HG03097 (cell line): Measurements from ENCODE around the gene MRPL36.
"Not testable (repeated sequence)": the region's sequence is repeated elsewhere in the genome, so short reads cannot be mapped to it uniquely, and the experiment has no call there.

ENCODE experiments used
- ATAC-seq: cut with Tn5 transposase; IDR thresholded peaks from one replicate; pipeline ENCODE4 v1.9.1; 2021; ENCODE audit not compliant: unreplicated experiment, low FRiP score

The MRPL36 gene

GRCh38 chr5:1815881-1816292, 16.2 kb upstream of the MRPL36 start:
- no peak for ATAC-seq

- no peak for ATAC-seq
Measured at GRCh38 chr5:1815071-1815786, 15.6 kb upstream of the MRPL36 start.

- no peak for ATAC-seq
Measured at GRCh38 chr5:1814183-1815020, 14.8 kb upstream of the MRPL36 start.

DNA sequence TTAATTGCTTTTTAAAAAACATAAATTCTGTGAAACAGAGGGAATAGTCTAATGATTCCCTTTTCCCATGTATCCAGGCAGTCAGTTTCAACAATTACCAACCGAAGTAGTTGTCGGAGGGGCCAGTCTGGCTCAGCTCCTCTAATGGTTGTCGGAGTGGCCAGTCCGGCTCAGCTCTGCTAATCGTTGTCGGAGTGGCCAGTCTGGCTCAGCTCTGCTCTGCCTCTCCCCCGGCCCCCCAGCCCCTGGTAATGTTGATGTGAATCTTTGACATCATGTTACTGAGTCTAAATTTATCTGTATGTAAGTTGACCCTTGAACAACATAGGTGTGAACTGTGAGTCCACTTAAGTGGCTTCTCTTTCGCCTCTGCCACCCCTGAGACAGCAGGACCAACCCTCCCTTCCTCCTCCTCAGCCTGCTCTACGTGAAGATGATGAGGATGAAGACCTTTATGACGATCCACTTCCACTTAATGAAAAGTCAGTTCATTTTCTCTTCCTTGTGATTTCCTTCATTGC, 11.0 kb upstream of the MRPL36 start:
- ATAC-seq: no peak

DNA sequence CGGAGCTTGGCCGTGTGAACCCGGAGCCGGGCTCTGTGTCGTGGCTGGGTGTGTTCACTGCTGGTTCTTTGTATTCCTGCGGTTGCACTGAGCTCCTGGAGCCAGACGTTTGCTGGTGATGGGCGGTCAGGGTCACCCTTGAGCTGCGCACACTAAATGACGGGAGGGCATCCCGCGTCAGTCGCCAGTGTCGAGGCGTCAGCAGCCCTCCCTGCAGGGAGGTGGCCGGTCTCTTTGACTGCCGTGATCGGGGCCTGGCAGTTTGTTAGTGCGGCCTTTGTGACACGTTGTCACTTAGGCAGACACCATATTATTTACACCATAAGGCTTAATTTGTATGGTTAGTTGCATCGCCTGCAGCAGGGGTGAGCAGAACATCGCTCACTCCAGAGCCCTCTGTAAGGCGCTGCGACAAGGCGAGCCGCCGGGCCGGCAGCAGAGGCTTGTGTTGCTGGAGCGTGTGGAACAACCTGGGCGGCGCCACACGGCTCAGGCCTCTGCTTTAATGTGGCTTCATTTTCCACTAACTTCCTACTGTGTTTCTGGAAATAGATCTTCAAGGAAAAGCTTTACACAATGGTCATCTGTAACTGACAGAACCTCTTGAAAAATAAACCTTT, 9.9 kb upstream of the MRPL36 start:
- no peak for ATAC-seq

DNA sequence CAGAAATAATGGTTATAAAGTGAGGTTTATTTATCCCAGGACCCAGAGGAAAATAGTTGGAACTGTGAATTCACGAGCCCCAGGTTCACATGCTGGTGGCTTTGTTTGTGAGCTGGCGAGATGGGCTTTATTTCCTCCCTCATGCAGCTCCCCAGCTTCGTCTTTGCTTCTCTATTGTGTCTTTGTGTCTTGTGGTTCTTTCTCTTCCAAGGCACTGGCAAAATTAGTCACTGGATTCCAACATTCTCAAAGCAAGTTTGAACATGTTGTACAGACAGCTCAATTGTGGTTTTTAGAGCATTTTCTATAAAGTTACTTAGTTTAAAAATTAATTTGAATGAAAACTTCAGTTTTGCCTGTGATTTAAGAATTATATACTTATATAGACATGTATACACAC, 8.8 kb upstream of the MRPL36 start:
- no peak for ATAC-seq

DNA sequence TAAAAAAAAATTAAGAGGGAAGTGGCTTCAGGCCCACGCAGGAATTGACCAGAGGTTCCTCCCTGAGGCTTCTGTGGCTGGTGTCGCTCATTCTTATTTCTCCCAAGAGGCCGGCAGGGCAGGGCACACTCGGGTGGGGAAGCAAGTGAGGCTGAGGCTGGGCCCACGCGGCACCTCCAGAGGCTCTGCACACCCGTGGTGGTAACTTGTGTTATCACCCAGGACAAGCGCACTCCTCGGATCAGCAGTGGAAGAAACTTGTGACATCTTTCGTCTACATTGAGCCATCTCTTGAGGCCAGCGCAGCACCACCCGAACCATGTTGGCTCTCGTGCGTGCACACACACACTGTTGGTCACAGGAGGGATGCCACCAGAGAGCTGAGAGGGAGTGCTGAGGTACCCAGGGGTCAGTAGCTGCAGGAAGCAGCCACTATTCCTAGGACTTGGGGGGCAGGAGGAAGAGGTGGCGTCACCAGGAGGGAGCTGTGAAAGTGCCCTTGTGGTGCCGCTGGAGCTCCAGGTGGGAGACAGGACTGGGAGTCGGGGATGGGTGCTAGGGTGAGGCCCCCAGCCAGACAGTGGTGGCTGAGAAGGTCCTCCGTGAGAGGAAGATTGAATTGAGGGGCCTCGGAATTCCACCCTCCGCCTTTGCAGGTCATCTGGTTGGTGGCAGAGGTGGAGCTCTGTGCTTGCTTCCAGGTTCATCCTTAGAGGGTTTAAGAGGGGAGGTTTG, 8.0 kb upstream of the MRPL36 start:
- no peak for ATAC-seq

GRCh38 chr5:1806974-1807373, 7.3 kb upstream of the MRPL36 start:
- ATAC-seq: no peak

- no peak for ATAC-seq
Measured at GRCh38 chr5:1806199-1806598, 6.6 kb upstream of the MRPL36 start.

GRCh38 chr5:1805736-1806135, 6.1 kb upstream of the MRPL36 start:
- no peak for ATAC-seq

GRCh38 chr5:1805326-1805725, 5.7 kb upstream of the MRPL36 start:
- ATAC-seq: no peak

GRCh38 chr5:1804001-1804690, 4.5 kb upstream of the MRPL36 start:
- no peak for ATAC-seq

GRCh38 chr5:1803192-1803591, 3.6 kb upstream of the MRPL36 start:
- ATAC-seq: no peak

- no peak for ATAC-seq
Measured at GRCh38 chr5:1801967-1802295, 2.3 kb upstream of the MRPL36 start.

DNA sequence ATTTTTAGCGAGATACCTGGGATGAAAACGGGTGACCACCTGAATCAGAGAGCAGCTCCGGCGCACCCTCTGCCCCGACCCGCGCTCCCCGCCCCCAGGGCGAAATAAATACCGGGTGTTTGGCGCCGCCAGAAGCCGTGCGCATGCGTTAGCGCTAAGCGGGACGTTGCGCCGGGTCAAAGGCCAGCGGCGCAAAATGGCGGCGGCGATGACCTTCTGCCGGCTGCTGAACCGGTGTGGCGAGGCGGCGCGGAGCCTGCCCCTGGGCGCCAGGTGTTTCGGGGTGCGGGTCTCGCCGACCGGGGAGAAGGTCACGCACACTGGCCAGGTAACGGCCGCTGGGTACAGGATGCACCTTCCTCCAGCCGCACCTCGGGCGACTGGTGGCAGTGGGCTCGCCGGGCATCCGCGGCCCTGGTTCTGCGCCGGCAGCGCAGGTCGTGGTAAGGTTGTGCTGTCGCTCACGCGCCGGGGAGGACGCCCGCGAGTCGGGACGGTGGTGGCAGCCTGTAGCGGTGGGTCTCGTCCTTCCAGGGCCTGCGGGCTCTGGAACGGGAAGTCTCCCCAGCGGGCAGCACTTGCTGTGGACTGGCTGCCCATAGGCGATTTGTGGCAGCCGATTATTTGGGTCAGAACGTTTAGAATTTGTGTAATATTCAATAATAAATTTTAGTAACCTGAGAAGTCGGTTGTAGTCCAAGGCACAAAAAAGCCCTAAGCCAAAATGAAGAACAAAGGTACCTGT, 1.8 kb upstream of the MRPL36 start, which contains the start of gene NDUFS6:
NDUFS6 (plus strand) TSS at position 186 of the 745 bp plus-strand sequence; CDS start at position 197, 11 bp downstream.
- ATAC-seq: peak; percentile 46

GRCh38 chr5:1800472-1801221, 1.0 kb upstream of the MRPL36 start:
- peak; percentile 25 for ATAC-seq

DNA sequence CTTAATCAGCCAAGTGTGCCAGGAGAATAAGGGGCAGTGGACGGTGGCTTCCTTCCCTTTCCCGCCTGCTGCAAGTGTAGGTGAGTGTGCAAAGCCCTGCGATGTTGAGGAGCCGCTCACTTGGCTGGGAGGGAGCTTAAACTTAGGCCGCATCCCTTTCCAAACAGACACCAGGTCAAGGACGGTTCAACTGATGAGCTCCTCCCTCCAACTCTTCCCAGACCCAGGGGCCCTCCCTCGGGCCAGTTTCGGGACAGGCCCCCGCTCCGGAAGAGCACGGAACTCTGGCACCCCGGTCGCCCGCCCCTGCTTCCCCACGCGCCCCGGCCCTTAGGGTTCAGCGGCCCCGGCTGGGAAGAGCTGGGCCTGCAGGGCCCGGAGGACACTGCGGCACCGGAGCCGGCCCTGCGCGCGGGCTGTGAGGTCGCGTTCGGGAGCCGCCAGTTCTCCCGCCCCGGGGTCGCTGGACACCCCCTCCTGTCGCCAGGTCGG, 481 bp downstream of the MRPL36 start:
- ATAC-seq: peak; percentile 7

DNA sequence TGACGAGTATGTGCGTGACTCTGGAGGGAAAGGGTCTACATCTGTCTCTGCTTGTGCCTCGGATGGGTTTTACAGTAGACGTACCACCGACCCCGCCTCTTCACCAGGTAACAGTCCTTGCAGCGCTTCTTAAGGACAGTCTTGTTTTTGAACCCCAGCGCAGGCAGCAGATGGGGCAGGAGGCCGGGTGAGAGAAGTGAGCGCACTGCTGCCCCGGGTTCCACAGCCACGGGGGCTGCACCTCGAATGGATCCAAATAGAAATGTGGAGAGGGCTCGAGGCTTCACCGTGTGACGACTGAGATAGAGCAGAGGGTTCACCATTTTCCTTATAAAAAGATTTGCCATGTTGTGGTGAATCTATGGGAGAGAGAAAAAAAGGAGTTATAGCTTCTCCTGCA, 1.0 kb downstream of the MRPL36 start:
- ATAC-seq: not testable (repeated sequence)
